Tibial nerve (tissue), 4 donors: ENCODE measurements around the gene FCRLA.

Experiments
- CTCF ChIP-seq, 5 experiments: fragments of 200-600 bp in 3 of 5; fragments of 450-650 bp in 2 of 5; sonication (generic) in 3 of 5; IDR thresholded peaks; one replicate each; pipeline ENCODE4 v1.5.1; 2016 to 2019; ENCODE audit warnings: antibody characterized with exemption in 5 of 5, mild to moderate bottlenecking in 3 of 5, moderate library complexity in 2 of 5
- EP300 ChIP-seq, 2 donors: sonication (generic); formaldehyde crosslinking; IDR thresholded peaks; one replicate each; pipeline ENCODE4 v1.6.1; 2017; ENCODE audit warnings: antibody characterized with exemption in 2 of 2, mild to moderate bottlenecking in 1 of 2

- TF ChIP-seq CTCF (IDR thresholded peaks at IDR 0.05) (no peak), EP300 (IDR thresholded peaks at IDR 0.05) (no peak)
These were observed 13.4 kb downstream of the FCRLA start for GRCh38 chr1:161720422-161720821.
